Measurements from ENCODE around the gene RPS6KA1. TPM values are rescaled to one million over a fixed set of nuclear protein-coding genes. Genes with fewer than 3 reads are reported as not detected.

RPS6KA1 gene
- 1 to 10 TPM; 3.5 to 8.5 (median 6.2) TPM for total RNA-seq

DNA sequence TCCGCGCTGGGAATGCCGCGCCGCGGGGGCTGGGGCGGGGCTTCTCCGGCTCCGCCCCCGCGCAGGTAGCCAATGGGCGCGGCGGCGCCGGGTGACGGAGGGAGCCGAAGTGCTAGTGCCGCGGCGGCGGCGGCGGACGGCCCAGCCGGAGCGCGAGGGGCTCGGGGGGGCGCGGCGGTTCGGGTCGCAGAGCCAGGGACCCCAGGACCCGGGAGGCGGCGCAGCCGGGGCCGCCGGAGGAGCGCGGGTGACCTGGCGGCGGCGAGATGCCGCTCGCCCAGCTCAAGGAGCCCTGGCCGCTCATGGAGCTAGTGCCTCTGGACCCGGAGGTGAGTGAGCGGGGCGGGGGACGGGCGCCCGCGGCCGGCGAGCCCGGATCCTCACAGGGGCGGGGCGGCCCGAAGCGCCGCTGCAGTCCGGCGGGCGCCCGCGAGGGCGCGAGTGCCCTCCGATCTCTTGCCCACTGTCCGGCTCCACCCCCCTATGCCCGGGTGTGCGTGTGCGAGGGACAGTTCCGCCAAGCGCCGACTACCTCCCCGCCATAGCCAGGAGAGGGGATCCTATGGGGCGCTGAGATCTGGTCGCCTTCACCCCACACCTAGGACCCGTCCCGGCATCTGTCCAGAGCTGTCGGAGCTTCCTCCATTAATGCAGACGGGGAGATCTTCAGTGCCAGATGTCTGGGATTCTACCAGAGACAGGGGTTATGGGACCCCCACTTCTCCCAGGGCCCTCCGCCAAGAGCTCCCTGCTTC is at the start of gene RPS6KA1:
RPS6KA1 (plus strand) TSS at position 107 of the 755 bp plus-strand sequence; CDS start at position 267, 160 bp downstream.
- peaks cover 21% of the 10 kb centered on the region for H3K27me3 ChIP-seq
- TF ChIP-seq, protein P1, sequence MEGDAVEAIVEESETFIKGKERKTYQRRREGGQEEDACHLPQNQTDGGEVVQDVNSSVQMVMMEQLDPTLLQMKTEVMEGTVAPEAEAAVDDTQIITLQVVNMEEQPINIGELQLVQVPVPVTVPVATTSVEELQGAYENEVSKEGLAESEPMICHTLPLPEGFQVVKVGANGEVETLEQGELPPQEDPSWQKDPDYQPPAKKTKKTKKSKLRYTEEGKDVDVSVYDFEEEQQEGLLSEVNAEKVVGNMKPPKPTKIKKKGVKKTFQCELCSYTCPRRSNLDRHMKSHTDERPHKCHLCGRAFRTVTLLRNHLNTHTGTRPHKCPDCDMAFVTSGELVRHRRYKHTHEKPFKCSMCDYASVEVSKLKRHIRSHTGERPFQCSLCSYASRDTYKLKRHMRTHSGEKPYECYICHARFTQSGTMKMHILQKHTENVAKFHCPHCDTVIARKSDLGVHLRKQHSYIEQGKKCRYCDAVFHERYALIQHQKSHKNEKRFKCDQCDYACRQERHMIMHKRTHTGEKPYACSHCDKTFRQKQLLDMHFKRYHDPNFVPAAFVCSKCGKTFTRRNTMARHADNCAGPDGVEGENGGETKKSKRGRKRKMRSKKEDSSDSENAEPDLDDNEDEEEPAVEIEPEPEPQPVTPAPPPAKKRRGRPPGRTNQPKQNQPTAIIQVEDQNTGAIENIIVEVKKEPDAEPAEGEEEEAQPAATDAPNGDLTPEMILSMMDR (IDR thresholded peaks at IDR 0.05), result peak in 2 of 4 experiments; percentile 10 to 24
- TF ChIP-seq POLR2A (IDR thresholded peaks at IDR 0.05), result no peak
- no peak for TF ChIP-seq POLR2AphosphoS5 (IDR thresholded peaks at IDR 0.05)
- TF ChIP-seq EP300 (IDR thresholded peaks at IDR 0.05), result no peak
- peak within 1 kb of the TSS; percentile 26 to 81 for H3K4me3 ChIP-seq
- WGBS, 2 donors (ENCODE audit: low coverage in 1 of 2), result 0 to 56% methylated on average over 1 to 10 of the region's 86 CpGs
- ATAC-seq, result peak; percentile 93
- H3K9me3 ChIP-seq, result no peaks in the 10 kb centered on the region
- no peaks in the 10 kb centered on the region for H3K36me3 ChIP-seq
- peak within 1 kb of the TSS in 3 of 4 donors; percentile 56 to 76 (median 58) for H3K27ac ChIP-seq
- peaks cover 0 to 18% (median 0%) of the 10 kb centered on the region in 3 donors for H3K4me1 ChIP-seq

DNA sequence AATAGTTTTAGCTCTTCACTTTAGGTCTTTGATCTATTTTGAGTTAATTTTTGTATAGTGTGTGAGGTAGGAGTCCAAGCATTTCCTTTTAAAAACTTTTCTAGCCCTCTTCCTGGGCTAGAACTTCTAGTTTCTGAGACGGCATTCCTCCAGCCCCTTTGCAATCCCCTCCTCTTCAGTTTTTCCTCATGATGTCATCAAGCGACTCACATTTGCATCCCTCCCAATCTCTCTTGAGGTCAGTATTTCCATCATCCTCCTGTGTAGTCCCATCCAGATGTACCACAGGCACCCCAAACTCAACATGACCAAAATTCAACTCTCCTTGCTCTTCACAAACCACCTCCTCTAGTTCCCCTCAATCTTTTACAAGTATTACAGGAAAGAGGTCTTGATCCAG is 46.6 kb upstream of the RPS6KA1 start:
- Histone ChIP-seq H3K27me3 (no peaks in the 10 kb centered on the region), H3K9me3 (no peaks in the 10 kb centered on the region), H3K4me1 (no peaks in the 10 kb centered on the region), H3K4me3 (no peak overlapping the region), H3K27ac (no peak overlapping the region), H3K36me3 (peaks cover 0 to 31% of the 10 kb centered on the region in 2 donors)
- TF ChIP-seq POLR2AphosphoS5 (IDR thresholded peaks at IDR 0.05) (no peak), EP300 (IDR thresholded peaks at IDR 0.05) (no peak), POLR2A (IDR thresholded peaks at IDR 0.05) (no peak)
- TF ChIP-seq, protein P1 (IDR thresholded peaks at IDR 0.05), result no peak
- no peak for ATAC-seq
- 80 to 100% methylated on average over 1 to 2 of the region's 2 CpGs for WGBS, 2 donors (ENCODE audit: low coverage in 1 of 2)

DNA sequence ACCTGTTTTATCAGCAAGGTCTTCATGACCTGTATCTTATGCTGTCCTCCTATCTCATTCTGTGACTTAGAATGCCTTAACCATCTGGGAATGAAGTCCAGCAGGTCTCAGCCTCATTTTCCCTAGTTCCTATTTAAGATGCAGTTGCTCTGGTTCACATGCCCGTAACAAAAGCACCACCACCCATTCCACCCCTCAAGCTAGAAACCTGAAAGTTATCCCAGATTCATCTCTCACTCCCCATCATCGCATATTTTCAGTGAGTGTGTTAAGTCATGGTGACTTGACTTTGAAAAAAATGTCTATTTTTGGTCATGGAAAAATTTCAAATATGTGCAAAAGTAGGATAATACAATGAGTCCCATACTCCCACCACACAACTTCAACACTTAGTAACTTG is 45.6 kb upstream of the RPS6KA1 start:
- Histone ChIP-seq H3K4me3 (no peak overlapping the region), H3K4me1 (no peaks in the 10 kb centered on the region), H3K27me3 (no peaks in the 10 kb centered on the region), H3K27ac (no peak overlapping the region), H3K9me3 (no peaks in the 10 kb centered on the region), H3K36me3 (peaks cover 0 to 24% of the 10 kb centered on the region in 2 donors)
- TF ChIP-seq POLR2AphosphoS5 (IDR thresholded peaks at IDR 0.05) (no peak), EP300 (IDR thresholded peaks at IDR 0.05) (no peak), POLR2A (IDR thresholded peaks at IDR 0.05) (no peak)
- TF ChIP-seq, protein P1 (IDR thresholded peaks at IDR 0.05), result no peak
- no peak for ATAC-seq
- WGBS, 2 donors (ENCODE audit: low coverage in 1 of 2), result 80 to 81% methylated on average over 2 of the region's 2 CpGs

DNA sequence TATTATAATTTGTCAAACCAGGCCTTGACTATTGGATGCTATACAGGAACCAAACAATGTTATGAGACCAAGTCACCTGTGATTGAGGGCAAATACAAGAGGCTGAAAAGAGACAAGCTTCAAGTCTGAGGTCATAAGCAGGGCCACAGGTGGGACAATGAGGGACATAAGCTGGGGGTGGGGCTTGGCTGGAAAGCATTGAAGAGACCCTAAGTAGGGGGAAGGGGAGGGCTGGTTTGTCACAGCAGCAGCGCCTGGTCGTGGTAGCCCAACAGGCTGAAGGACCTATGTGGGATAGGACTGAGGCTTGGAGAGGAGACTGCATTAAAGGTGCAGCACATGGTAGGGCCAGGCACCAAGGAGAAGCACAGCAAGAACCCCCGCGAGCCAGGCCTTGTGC is 39.4 kb upstream of the RPS6KA1 start:
- no peaks in the 10 kb centered on the region for H3K4me1 ChIP-seq
- 87 to 89% methylated on average over 4 of the region's 4 CpGs for WGBS, 2 donors (ENCODE audit: low coverage in 1 of 2)

More for the DNA sequence above, 39.4 kb upstream of the RPS6KA1 start:
- H3K9me3 ChIP-seq, result no peaks in the 10 kb centered on the region
- no peaks in the 10 kb centered on the region for H3K36me3 ChIP-seq
- ATAC-seq, result no peak
- H3K4me3 ChIP-seq, result no peak overlapping the region
- H3K27ac ChIP-seq, result no peak overlapping the region
- no peaks in the 10 kb centered on the region for H3K27me3 ChIP-seq
- TF ChIP-seq, protein P1 (IDR thresholded peaks at IDR 0.05), result no peak
- TF ChIP-seq POLR2AphosphoS5 (IDR thresholded peaks at IDR 0.05) (no peak), POLR2A (IDR thresholded peaks at IDR 0.05) (no peak), EP300 (IDR thresholded peaks at IDR 0.05) (no peak)
